GM13977 (cell line): ENCODE results near the gene KCNK3.

ENCODE experiments used
- DNase-seq: peaks from one replicate; pipeline ENCODE4 v3.0.0; 2012; ENCODE audit warnings: low spot score
- in situ Hi-C: fragments of 300-500 bp; cut with MboI; formaldehyde crosslinking; loops from one replicate; pipeline ENCODE4 v1.12.0; 2022; ENCODE audit warnings: low sequenced_read_pairs, low pct_unique_long_range_greater_than_20kb, mixed read lengths, inconsistent platforms; ENCODE audit not compliant: unreplicated experiment
- TF ChIP-seq, protein P1 (sequence below): IDR thresholded peaks from 2 replicates; pipeline ENCODE4 v1.5.1; 2012; ENCODE audit warnings: mild to moderate bottlenecking, control low read depth; ENCODE audit not compliant: insufficient read depth; ENCODE audit errors: extremely low read depth, missing control alignments

KCNK3 gene

DNA sequence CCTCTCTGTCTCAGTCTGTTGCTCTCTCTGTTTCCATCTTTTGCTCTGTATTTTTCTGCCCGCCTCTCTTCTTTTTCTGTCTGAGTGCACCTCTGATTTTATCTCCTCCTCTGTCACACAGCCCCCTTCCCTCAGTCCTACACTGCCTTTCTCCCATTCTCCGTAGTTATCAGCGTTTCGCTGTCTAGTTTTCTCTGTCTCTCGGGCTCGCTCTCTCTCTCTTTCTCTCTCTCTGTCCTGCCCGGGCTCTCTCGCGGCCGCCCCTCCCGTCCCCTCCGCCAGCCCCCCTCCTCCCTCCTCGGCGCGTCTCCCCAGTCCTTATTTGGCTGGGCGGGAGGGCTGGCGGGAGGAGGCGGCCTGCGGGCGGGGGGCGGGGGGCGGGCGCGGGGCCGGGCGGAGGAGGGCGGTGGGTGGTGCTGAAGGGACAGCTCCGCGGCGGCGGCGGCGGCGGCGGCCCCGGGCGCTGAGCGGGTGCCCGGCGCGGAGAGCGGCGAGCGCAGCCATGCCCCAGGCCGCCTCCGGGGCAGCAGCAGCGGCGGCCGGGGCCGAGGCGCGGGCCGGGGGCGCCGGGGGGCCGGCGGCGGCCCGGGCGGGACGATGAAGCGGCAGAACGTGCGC lies at the start of gene KCNK3:
Gene KCNK3, plus strand, starts transcription at position 444 of the 618 bp plus-strand sequence. Its CDS starts 154 bp downstream, at position 598.
- TF ChIP-seq, protein P1, sequence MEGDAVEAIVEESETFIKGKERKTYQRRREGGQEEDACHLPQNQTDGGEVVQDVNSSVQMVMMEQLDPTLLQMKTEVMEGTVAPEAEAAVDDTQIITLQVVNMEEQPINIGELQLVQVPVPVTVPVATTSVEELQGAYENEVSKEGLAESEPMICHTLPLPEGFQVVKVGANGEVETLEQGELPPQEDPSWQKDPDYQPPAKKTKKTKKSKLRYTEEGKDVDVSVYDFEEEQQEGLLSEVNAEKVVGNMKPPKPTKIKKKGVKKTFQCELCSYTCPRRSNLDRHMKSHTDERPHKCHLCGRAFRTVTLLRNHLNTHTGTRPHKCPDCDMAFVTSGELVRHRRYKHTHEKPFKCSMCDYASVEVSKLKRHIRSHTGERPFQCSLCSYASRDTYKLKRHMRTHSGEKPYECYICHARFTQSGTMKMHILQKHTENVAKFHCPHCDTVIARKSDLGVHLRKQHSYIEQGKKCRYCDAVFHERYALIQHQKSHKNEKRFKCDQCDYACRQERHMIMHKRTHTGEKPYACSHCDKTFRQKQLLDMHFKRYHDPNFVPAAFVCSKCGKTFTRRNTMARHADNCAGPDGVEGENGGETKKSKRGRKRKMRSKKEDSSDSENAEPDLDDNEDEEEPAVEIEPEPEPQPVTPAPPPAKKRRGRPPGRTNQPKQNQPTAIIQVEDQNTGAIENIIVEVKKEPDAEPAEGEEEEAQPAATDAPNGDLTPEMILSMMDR: no peak
- peak; percentile 79 for DNase-seq
- in situ Hi-C loops: no loop called here

DNA sequence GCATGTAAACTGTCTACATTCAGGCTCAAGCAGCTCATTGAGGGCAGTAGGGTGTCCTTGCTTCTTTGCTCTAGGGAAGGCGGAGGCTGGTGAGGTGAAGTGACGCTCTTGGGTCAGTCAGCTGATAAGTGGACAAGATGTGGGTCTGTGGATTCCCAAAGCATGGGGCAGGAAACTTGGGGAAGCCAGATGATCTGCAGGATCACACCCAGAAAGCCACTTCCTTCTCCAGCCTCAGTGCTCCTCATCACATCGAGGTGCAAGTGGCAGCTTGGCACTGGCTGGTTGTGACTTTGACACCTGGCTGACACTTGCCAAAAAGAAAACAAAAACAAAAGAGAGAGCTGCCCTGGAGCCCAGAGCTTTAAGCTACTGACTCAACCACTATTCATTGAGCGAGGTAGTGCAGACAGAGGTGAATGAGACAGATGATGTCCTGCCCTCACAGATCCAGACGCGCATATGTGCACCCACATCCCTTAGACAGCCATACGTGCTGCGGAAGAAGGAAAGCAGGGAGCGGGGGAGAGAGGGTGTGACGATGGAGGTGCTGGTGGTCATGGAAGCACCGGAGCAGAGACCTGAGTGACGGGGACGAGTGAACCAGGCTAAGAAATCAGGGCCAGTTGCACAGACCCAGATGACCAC lies 48.2 kb upstream of the KCNK3 start:
- DNase-seq: no peak
- TF ChIP-seq, protein P1: no peak
- in situ Hi-C loops: no loop called here

- DNase-seq: no peak
- TF ChIP-seq, protein P1: no peak
- in situ Hi-C loops: no loop called here
Measured at GRCh38 chr2:26645762-26646161, 46.8 kb upstream of the KCNK3 start.

GRCh38 chr2:26646986-26647672 lies 45.4 kb upstream of the KCNK3 start:
- in situ Hi-C loops: no loop called here
- TF ChIP-seq, protein P1: no peak
- DNase-seq: no peak

DNA sequence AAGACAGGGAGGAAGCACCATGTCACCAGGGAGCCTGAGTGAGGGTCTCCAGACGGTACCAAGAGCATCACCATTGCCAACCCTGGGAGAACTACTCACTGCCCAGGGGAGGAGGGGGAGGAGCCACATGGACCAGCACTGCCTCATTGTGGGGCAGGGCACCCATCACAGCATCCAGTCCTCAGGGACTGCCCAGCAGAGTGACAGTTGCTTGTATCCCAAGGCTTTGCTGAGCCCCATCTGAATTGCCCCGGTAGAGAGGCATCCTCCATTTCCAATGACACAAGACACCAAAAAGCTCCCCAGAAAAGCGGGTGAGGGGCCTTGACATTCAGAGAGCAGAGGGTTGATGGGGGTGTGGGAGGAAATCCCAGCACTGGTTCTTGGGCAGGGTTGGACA lies 44.5 kb upstream of the KCNK3 start:
- in situ Hi-C loops: no loop called here
- DNase-seq: no peak
- TF ChIP-seq, protein P1: no peak

GRCh38 chr2:26648516-26648915 lies 44.0 kb upstream of the KCNK3 start:
- DNase-seq: no peak
- in situ Hi-C loops: no loop called here
- TF ChIP-seq, protein P1: no peak
